ENCODE data around the gene DBT.
A peak's percentile ranks its signal among the peaks of the same experiment; 100 is the strongest.

The DBT gene

GRCh38 chr1:100284591-100284990 is 35.0 kb upstream of the DBT start:
- DNase-seq (ENCODE audit: low read depth in 2 of 2) = no peak
- TF ChIP-seq, protein P1, sequence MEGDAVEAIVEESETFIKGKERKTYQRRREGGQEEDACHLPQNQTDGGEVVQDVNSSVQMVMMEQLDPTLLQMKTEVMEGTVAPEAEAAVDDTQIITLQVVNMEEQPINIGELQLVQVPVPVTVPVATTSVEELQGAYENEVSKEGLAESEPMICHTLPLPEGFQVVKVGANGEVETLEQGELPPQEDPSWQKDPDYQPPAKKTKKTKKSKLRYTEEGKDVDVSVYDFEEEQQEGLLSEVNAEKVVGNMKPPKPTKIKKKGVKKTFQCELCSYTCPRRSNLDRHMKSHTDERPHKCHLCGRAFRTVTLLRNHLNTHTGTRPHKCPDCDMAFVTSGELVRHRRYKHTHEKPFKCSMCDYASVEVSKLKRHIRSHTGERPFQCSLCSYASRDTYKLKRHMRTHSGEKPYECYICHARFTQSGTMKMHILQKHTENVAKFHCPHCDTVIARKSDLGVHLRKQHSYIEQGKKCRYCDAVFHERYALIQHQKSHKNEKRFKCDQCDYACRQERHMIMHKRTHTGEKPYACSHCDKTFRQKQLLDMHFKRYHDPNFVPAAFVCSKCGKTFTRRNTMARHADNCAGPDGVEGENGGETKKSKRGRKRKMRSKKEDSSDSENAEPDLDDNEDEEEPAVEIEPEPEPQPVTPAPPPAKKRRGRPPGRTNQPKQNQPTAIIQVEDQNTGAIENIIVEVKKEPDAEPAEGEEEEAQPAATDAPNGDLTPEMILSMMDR (IDR thresholded peaks at IDR 0.05; ENCODE audit: low read depth, low read length) = no peak
- no peak overlapping the region for H3K4me3 ChIP-seq (replicated peaks in 1 of 2; ENCODE audit: low read depth in 2 of 2, low read length in 2 of 2)

DNA sequence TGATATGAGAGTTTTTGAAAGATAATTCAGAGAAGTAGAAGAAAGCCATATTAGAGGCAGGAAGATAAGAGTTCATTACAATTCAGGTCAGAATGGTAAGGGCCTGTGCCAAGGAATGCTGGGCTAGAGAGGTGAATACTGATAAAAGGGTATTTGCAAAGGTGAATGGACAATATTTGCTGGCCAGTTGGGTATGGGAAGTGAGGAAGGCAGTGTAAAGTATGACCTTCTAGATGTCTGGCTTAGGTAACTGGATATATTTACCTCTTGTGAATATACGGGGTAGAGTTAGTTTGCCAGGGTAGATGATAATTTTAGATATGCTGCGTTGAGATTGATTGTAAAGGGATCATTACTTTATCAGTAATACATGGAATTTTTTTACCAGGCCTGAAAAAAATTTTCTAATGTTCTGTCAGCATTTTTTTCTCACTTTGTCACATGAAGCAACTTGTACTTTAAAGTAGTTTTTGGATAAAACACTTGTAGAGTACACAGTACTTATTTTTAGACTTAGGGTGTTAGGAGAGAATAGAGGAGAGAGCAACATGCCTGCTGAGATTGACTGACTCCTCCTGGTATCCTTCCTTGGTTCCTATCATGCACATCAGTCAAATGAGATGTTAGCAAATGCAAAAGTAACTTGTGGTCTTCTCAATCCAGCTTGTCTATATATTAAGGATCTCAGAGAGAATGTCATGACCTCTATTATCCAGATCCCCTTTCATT is 30.5 kb upstream of the DBT start:
- DNase-seq (ENCODE audit: low read depth in 2 of 2) = no peak
- H3K4me3 ChIP-seq (replicated peaks in 1 of 2; ENCODE audit: low read depth in 2 of 2, low read length in 2 of 2) = no peak overlapping the region
- TF ChIP-seq, protein P1 (IDR thresholded peaks at IDR 0.05; ENCODE audit: low read depth, low read length) = no peak

- no peak overlapping the region for H3K4me3 ChIP-seq (replicated peaks in 1 of 2; ENCODE audit: low read depth in 2 of 2, low read length in 2 of 2)
- TF ChIP-seq, protein P1 (IDR thresholded peaks at IDR 0.05; ENCODE audit: low read depth, low read length) = no peak
- DNase-seq (ENCODE audit: low read depth in 2 of 2) = no peak
Measured at GRCh38 chr1:100279358-100279923, 29.8 kb upstream of the DBT start.

DNA sequence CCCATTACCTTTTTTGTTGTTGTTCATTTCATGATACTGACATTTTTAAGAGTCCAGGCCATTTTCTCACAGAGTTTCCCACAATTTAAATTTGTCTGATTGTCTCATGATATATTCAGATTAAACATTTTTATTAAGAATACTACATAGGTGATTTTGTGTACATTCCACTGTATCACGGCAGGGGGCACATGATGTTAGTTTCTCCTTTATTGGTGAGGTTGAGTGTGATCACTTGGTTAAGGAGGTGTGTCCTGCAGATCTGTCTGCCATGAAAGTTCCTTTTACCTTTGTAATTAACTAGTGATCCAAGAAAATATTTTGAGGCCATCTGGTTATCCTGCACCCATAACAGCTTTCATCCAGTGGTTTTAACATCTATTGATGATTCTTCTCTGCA is 28.2 kb upstream of the DBT start:
- TF ChIP-seq, protein P1 (IDR thresholded peaks at IDR 0.05; ENCODE audit: low read depth, low read length) = no peak
- peak in 1 of 2 donors; percentile 10 for DNase-seq (ENCODE audit: low read depth in 2 of 2)
- no peak overlapping the region for H3K4me3 ChIP-seq (replicated peaks in 1 of 2; ENCODE audit: low read depth in 2 of 2, low read length in 2 of 2)

DNA sequence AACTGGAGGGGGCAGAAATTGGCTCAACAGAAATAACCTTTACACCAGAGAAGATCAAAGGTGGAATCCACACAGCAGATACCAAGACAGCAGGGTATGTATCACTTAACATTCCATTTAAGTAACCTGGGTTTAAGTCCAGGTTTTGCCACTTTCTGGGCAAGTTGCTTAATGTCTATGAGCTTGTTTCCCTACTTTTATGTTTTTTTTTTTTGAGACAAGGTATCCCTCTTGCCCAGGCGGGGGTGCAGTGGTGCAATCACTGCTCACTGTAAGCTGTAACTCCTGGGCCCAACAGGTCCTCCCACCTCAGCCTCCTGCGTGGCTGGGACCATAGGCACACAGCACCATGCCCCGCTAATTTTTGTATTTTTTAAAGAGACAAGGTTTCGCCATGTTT is 18.6 kb upstream of the DBT start:
- TF ChIP-seq, protein P1 (IDR thresholded peaks at IDR 0.05; ENCODE audit: low read depth, low read length) = no peak
- no peak for DNase-seq (ENCODE audit: low read depth in 2 of 2)
- no peak overlapping the region for H3K4me3 ChIP-seq (replicated peaks in 1 of 2; ENCODE audit: low read depth in 2 of 2, low read length in 2 of 2)

- DNase-seq (ENCODE audit: low read depth in 2 of 2) = no peak
- TF ChIP-seq, protein P1 (IDR thresholded peaks at IDR 0.05; ENCODE audit: low read depth, low read length) = no peak
- peak overlapping the region; percentile 95 to 98 for H3K4me3 ChIP-seq (replicated peaks in 1 of 2; ENCODE audit: low read depth in 2 of 2, low read length in 2 of 2)
Measured at GRCh38 chr1:100267284-100267683, 17.6 kb upstream of the DBT start.

Measured in cardiac fibroblast (primary cell).